HL-60 (cell line): Measurements from ENCODE around the gene DHX32.

Experiments used
- DNase-seq, 2 experiments: peaks; one replicate each; pipeline ENCODE4 v3.0.0-alpha.2; 2010 to 2020; ENCODE audit warnings: low read depth in 1 of 2, low spot score in 1 of 2
- H3K27ac ChIP-seq: fragments of 250-450 bp; sonication (Bioruptor Pico); replicated peaks from 2 replicates; pipeline ENCODE4 v1.5.1; 2020; ENCODE audit warnings: mild to moderate bottlenecking, moderate library complexity
- H3K27me3 ChIP-seq: fragments of 250-450 bp; sonication (Bioruptor Pico); 2 replicates; pipeline ENCODE4 v1.5.1; 2021; ENCODE audit warnings: mild to moderate bottlenecking, moderate library complexity; ENCODE audit not compliant: insufficient read depth, poor library complexity, severe bottlenecking
- H3K4me3 ChIP-seq: replicated peaks from 2 replicates; pipeline ENCODE4 v1.5.1; 2011; ENCODE audit warnings: mild to moderate bottlenecking, control low read depth, low read length; ENCODE audit not compliant: insufficient read depth
- GABPA ChIP-seq: IDR thresholded peaks from 2 replicates; pipeline ENCODE4 v1.6.1; 2012; ENCODE audit warnings: low read depth
- POLR2AphosphoS5 ChIP-seq: IDR thresholded peaks from 2 replicates; pipeline ENCODE4 v1.6.1; 2012; ENCODE audit warnings: low read depth
- SPI1 ChIP-seq: IDR thresholded peaks from 2 replicates; pipeline ENCODE4 v1.6.1; 2012; ENCODE audit warnings: low read depth, mild to moderate bottlenecking, borderline replicate concordance
- TF ChIP-seq, protein P1 (sequence below): IDR thresholded peaks from 2 replicates; pipeline ENCODE4 v1.6.1; 2012; ENCODE audit warnings: low read depth; ENCODE audit not compliant: insufficient replicate concordance
- TF ChIP-seq, protein P2 (sequence below): IDR thresholded peaks from one replicate; pipeline ENCODE4 v1.5.1; 2011; ENCODE audit warnings: low read length, control low read depth, inconsistent platforms; ENCODE audit not compliant: insufficient read depth

The DHX32 gene

DNA sequence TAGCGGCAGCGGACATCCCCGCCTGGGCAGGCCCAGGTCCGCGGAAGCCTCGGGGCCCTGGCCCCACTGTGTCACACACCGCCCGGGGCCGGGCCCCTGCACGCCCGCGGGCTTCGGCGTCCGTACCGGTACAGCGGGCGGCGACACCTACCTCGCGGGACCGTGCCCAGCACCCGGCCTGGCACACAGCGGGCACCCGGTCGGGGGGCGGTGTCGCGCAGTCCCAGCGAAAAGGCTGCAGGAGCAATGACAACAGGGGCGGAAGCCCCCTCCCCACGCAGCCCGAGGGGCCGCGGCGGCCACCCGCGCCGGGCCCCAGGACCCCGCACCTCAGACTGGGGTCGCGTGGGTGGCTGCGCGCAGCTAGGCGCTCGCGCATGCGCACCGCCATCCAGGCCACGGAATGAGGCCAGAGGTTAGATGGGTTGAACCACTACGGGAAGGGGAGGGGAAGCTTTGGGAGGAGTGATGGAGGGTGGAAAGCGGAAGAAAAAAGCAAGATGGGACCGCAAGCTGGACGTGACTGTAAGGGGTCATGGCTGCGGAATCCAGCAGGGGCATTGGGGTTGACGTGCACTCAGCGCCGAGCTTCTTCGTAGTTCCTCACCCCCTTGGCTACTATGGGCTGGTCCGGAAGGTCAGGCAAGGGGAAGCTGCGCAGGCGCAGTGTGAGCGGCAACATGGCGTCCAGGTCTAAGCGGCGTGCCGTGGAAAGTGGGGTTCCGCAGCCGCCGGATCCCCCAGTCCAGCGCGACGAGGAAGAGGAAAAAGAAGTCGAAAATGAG, 58.0 kb downstream of the DHX32 start, which contains the start of the genes BCCIP and UROS:
Gene BCCIP (plus strand): TSS at position 669 of the 785 bp plus-strand sequence. CDS start 12 bp downstream, at position 681.
Gene UROS (minus strand): TSS at position 381 of the 785 bp plus-strand sequence. CDS start 6,759 bp downstream, outside the sequence.
- H3K4me3 ChIP-seq = peak within 1 kb of the TSS; percentile 70
- DNase-seq = peak; percentile 88 to 89
- TF ChIP-seq SPI1 (no peak), POLR2AphosphoS5 (peak; percentile 78), GABPA (no peak)
- TF ChIP-seq, protein P1, sequence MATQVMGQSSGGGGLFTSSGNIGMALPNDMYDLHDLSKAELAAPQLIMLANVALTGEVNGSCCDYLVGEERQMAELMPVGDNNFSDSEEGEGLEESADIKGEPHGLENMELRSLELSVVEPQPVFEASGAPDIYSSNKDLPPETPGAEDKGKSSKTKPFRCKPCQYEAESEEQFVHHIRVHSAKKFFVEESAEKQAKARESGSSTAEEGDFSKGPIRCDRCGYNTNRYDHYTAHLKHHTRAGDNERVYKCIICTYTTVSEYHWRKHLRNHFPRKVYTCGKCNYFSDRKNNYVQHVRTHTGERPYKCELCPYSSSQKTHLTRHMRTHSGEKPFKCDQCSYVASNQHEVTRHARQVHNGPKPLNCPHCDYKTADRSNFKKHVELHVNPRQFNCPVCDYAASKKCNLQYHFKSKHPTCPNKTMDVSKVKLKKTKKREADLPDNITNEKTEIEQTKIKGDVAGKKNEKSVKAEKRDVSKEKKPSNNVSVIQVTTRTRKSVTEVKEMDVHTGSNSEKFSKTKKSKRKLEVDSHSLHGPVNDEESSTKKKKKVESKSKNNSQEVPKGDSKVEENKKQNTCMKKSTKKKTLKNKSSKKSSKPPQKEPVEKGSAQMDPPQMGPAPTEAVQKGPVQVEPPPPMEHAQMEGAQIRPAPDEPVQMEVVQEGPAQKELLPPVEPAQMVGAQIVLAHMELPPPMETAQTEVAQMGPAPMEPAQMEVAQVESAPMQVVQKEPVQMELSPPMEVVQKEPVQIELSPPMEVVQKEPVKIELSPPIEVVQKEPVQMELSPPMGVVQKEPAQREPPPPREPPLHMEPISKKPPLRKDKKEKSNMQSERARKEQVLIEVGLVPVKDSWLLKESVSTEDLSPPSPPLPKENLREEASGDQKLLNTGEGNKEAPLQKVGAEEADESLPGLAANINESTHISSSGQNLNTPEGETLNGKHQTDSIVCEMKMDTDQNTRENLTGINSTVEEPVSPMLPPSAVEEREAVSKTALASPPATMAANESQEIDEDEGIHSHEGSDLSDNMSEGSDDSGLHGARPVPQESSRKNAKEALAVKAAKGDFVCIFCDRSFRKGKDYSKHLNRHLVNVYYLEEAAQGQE = peak; percentile 45
- TF ChIP-seq, protein P2, sequence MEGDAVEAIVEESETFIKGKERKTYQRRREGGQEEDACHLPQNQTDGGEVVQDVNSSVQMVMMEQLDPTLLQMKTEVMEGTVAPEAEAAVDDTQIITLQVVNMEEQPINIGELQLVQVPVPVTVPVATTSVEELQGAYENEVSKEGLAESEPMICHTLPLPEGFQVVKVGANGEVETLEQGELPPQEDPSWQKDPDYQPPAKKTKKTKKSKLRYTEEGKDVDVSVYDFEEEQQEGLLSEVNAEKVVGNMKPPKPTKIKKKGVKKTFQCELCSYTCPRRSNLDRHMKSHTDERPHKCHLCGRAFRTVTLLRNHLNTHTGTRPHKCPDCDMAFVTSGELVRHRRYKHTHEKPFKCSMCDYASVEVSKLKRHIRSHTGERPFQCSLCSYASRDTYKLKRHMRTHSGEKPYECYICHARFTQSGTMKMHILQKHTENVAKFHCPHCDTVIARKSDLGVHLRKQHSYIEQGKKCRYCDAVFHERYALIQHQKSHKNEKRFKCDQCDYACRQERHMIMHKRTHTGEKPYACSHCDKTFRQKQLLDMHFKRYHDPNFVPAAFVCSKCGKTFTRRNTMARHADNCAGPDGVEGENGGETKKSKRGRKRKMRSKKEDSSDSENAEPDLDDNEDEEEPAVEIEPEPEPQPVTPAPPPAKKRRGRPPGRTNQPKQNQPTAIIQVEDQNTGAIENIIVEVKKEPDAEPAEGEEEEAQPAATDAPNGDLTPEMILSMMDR = no peak
- H3K27ac ChIP-seq = peak within 1 kb of the TSS; percentile 100
- no peaks in the 10 kb centered on the region for H3K27me3 ChIP-seq

DNA sequence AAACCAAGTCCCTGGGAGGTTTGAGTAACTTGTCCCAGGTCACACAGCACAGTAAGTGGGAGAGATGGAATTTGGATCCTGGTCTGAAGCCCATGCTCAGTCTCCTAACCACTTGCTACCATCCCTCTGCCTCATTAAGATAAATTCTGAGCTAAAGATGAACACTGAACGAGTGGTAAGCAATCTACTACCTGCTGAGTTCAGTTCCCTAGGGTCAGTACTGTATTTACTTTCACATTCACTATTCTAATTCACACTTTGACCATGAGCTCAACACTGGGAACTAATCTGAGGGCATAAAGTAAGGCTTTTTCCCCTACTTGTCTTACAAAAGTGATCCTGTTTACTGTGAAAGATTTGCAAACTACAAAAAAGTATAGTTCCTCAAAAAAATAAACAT, 60.4 kb downstream of the DHX32 start:
- no peaks in the 10 kb centered on the region for H3K27me3 ChIP-seq
- no peak overlapping the region for H3K27ac ChIP-seq
- no peak overlapping the region for H3K4me3 ChIP-seq
- TF ChIP-seq, protein P1 = no peak
- TF ChIP-seq GABPA = no peak
- TF ChIP-seq, protein P2 = no peak
- TF ChIP-seq SPI1 = no peak
- no peak for TF ChIP-seq POLR2AphosphoS5
- no peak for DNase-seq

DNA sequence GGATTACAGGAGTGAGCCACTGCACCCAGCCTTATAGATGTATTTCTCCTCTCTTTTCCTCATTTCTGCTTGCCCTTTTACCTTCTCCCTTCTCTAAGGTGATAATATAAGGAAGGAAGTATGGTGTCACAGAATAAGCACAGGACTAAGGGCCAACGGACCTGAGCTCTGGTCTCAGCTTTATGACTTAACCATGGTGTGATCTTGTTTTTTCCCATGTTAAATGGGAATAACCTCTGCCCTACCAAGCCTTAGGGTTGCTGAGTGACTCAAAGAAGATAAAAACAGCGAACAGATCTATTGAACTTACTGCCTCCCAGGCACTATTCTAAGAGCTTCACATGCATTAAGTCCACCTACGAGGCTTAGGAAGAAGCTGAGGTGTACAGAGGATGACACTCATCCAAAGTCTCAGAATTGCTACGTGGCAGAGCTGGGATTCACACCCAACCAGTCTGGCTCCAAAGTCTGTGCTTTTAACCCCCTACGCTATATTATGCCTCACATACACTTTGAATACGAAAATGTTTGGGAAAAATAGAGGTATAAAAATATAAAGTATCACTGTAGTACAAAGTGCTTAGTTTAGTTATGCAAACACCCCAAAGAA, 63.6 kb downstream of the DHX32 start:
- no peak for DNase-seq
- H3K27me3 ChIP-seq = no peaks in the 10 kb centered on the region
- TF ChIP-seq, protein P2 = no peak
- TF ChIP-seq SPI1 (no peak), POLR2AphosphoS5 (no peak), GABPA (no peak)
- TF ChIP-seq, protein P1 = no peak
- no peak overlapping the region for H3K27ac ChIP-seq
- no peak overlapping the region for H3K4me3 ChIP-seq
